ENCODE measurements around the gene MTFR1L. TPM values are rescaled to one million over a fixed set of nuclear protein-coding genes. Genes with fewer than 3 reads are reported as not detected.

Gene MTFR1L
- total and polyA plus RNA-seq, 9 of the 15 experiments (the other 6 are each of a cell fraction or from before 2014, with no cell fraction given), result 41.4 to 98.5 (median 53.7) TPM

GRCh38 chr1:25784575-25785051, 35.1 kb upstream of the MTFR1L start (continued):
- TF ChIP-seq PRDM10 (IDR thresholded peaks at IDR 0.05; ENCODE audit: partially characterized antibody), result no peak

DNA sequence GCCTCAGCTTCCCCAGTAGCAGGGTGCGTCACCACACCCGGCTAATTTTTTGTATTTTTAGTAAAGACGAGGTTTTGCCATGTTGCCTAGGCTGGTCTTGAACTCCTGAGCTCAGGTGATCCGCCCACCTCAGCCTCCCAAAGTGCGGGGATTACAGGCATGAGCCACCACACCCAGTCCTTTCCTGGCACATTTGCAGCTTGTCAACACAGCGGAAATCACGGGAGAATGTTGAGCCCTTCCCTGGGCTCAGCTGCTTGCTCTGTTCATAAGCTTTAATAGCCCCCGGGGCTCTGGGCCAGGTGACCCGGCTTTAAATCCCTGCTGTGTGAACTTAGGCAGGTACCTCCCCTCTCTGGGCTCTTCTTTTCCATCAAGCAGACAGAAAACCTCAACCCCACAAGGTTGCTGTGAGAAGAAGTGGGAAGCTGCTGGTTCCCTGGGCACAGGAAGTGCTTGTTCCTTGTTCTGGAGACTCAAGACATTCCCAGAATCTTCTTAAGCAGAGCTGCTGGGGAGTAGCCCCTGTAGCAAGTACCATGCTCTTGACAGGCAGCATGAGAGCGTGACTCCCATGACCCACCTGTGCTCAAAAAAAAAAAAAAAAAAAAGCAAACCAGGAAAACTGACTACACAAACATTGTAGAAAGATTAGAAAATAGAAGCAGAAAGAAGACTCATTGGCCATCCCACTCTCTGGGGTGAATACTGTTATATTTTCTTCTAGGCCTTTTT, 34.3 kb upstream of the MTFR1L start:
- DNase-seq (ENCODE audit: extremely low read depth in 1 of 4, low spot score in 3 of 4) (no peak), ATAC-seq (no peak), FAIRE-seq (no peak)
- WGBS (ENCODE audit: insufficient coverage, low coverage, missing lambda C conversion rate), result 60% methylated on average over 10 of the region's 10 CpGs
- H3K9me1 ChIP-seq (ENCODE audit: control insufficient read depth, insufficient read depth, low read length), result peaks cover 3% of the 10 kb centered on the region
- intact Hi-C loops (cut with micrococcal nuclease), result no loop called here
- no TSS peak for BruUV-seq (replicated peaks)
- in situ Hi-C loops (cut with MboI), result no loop called here
- H4K20me1 ChIP-seq (replicated peaks; ENCODE audit: control insufficient read depth, insufficient read depth, low read length), result 0 out of 2 replicates have a peak, but pooled peaks cover 5% of the 10 kb centered on the region
- H3K79me2 ChIP-seq (ENCODE audit: control insufficient read depth, insufficient read depth, low read length), result no peaks in the 10 kb centered on the region
- no peak overlapping the region for H3K4me3 ChIP-seq
- peaks cover 15 to 31% of the 10 kb centered on the region in 2 experiments for H3K27me3 ChIP-seq (ENCODE audit: control insufficient read depth in 2 of 2, insufficient read depth in 2 of 2, low read length in 2 of 2)
- H2AFZ ChIP-seq (ENCODE audit: low read depth, low read length), result no peak overlapping the region
- no peak for TF ChIP-seq CCNT2 (IDR thresholded peaks at IDR 0.05; ENCODE audit: borderline replicate concordance, extremely low read depth, insufficient read length, low read depth, low read length)
- TF ChIP-seq NR2C2 (CRISPR knock-in tag; IDR thresholded peaks at IDR 0.05), result no peak
- TF ChIP-seq NR2C2 (tag; IDR thresholded peaks at IDR 0.05), result peak; percentile 26; the same call in 1 of the 2 replicates
- peak; percentile 43 for TF ChIP-seq ZFP36 (IDR thresholded peaks at IDR 0.05; ENCODE audit: low read depth, low read length, partially characterized antibody)
- CTCF ChIA-PET (ENCODE audit: low intra/inter-chr PET ratio), result no interaction called here
- H3K4me2 ChIP-seq (ENCODE audit: insufficient read depth, low read length), result no peak overlapping the region
- H3K27ac ChIP-seq (ENCODE audit: extremely low read depth, low read depth, low read length), result no peak overlapping the region
- H3K9me3 ChIP-seq (replicated peaks; ENCODE audit: control insufficient read depth, insufficient read depth, low read depth, low read length), result no peaks in the 10 kb centered on the region
- no peak overlapping the region for H3K9ac ChIP-seq (ENCODE audit: insufficient read depth in 1 of 2, low read depth in 2 of 2, low read length in 2 of 2)
- H3K4me1 ChIP-seq (replicated peaks in 1 of 2; ENCODE audit: control insufficient read depth in 2 of 2, insufficient read depth in 2 of 2, low read length in 2 of 2), result peaks cover 28 to 39% of the 10 kb centered on the region in 2 experiments
- no peaks in the 10 kb centered on the region for H3K36me3 ChIP-seq (ENCODE audit: control insufficient read depth, insufficient read depth, low read length)
- POLR2A ChIA-PET, result interaction anchor here (0.6 to 1.6 kb wide), 3 partner anchors 10 to 24 kb away, joined by 3 to 5 read pairs (median 3); no protein-coding TSS in a partner anchor
